ENCODE data around the gene DEAF1. TPM values are rescaled to one million over a fixed set of nuclear protein-coding genes. Genes with fewer than 3 reads are reported as not detected.

Gene DEAF1
- total and polyA plus RNA-seq, 9 of the 15 experiments (the other 6 are each of a cell fraction or from before 2014, with no cell fraction given): 2.0 to 69.1 (median 26.8) TPM

- TF ChIP-seq ARID3B (CRISPR knock-in tag; IDR thresholded peaks at IDR 0.05; ENCODE audit: borderline replicate concordance): no peak
- TF ChIP-seq ZNF589 (CRISPR knock-in tag; IDR thresholded peaks at IDR 0.05; ENCODE audit: low read depth): peak; percentile 54; the same call in 1 of the 2 replicates
- peak; percentile 17; the same call in 1 of the 2 replicates for TF ChIP-seq EP300 (IDR thresholded peaks at IDR 0.05; ENCODE audit: low read length)
- TF ChIP-seq THRA (IDR thresholded peaks at IDR 0.05): no peak
- no peak for TF ChIP-seq CBFA2T2 (conservative IDR thresholded peaks at IDR 0.05)
- no peak for TF ChIP-seq BDP1 (IDR thresholded peaks at IDR 0.05; ENCODE audit: insufficient read depth, insufficient read length)
- no peak for TF ChIP-seq ZBTB8A (IDR thresholded peaks at IDR 0.05; ENCODE audit: partially characterized antibody)
- TF ChIP-seq ESRRB (CRISPR knock-in tag; IDR thresholded peaks at IDR 0.05; ENCODE audit: borderline replicate concordance): no peak
- no peak for TF ChIP-seq TRIM25 (IDR thresholded peaks at IDR 0.05; ENCODE audit: borderline replicate concordance)
- peak; percentile 71; the same call in 1 of the 2 replicates for TF ChIP-seq RBFOX2 (IDR thresholded peaks at IDR 0.05; ENCODE audit: low read depth, low read length)
- no peak for TF ChIP-seq RCOR1 (IDR thresholded peaks at IDR 0.05; ENCODE audit: borderline replicate concordance in 1 of 2, low read depth in 2 of 2, low read length in 2 of 2)
- TF ChIP-seq SUPT5H (IDR thresholded peaks at IDR 0.05): no peak
- TF ChIP-seq ZFP30 (CRISPR knock-in tag; IDR thresholded peaks at IDR 0.05; ENCODE audit: borderline replicate concordance): no peak
- TF ChIP-seq SRSF7 (optimal IDR thresholded peaks at IDR 0.05; ENCODE audit: low read depth, low read length): no peak
These were observed 1.6 kb downstream of the DEAF1 start (continued) for GRCh38 chr11:693415-693831.
